GM21390 (cell line): Measurements from ENCODE around the gene NPHP1.
"Not testable (repeated sequence)": the region's sequence is repeated elsewhere in the genome, so short reads cannot be mapped to it uniquely, and the experiment has no call there.

ENCODE experiments used
- ATAC-seq: cut with Tn5 transposase; IDR thresholded peaks from one replicate; pipeline ENCODE4 v1.9.1; 2021; ENCODE audit not compliant: unreplicated experiment

Gene NPHP1

DNA sequence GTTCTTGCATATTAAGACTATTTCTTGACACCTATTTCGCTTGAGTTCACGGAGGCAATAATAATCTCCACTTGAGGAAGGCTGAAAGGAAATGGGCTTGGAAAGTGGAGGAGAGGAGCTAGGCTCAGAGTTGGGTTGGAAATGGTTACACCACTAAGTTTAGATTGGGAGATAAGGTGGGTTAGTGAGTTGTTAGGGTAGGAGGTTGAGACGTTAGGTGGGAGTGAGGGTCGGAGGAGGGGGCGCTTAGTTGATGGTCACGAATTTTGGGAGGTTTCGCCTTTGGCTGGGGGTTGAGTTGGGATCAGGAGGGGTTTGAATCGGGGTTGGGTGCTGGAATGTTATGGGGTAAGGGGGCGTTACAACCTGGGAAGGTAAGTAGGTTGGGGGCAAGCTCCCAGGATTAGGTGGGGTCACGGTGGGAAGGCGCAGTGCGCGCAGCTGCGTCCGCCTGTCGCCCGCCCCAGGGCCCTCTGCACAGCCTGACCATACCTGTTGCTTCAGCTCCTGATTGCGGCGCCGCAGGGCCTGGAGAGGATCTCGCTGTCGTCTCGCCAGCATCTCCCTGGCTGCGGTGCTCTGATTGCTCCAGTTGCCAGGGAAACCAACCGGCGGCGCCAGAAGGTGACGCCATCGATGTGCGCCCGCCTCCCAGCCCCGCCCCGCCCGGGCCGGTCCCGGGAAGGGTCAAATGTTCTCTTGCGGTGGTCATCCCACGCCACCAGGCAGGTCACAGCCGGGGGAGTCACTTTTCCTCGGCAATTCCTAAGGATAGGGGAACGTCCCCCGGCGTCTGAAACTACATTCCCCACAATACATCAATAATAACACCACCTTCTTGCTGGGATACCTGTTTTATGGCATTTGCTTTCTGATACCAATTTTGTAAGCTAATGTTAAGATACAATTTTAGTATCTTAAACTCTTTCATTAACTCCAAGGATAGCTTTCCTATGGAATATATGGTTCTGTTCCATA lies at the start of gene NPHP1:
TSS of gene NPHP1 (minus strand) at position 606 of the 978 bp plus-strand sequence. CDS start at position 561, 45 bp downstream.
- ATAC-seq: peak; percentile 95

- not testable (repeated sequence) for ATAC-seq
These were observed 43.4 kb upstream of the NPHP1 start for GRCh38 chr2:110248081-110248795.

DNA sequence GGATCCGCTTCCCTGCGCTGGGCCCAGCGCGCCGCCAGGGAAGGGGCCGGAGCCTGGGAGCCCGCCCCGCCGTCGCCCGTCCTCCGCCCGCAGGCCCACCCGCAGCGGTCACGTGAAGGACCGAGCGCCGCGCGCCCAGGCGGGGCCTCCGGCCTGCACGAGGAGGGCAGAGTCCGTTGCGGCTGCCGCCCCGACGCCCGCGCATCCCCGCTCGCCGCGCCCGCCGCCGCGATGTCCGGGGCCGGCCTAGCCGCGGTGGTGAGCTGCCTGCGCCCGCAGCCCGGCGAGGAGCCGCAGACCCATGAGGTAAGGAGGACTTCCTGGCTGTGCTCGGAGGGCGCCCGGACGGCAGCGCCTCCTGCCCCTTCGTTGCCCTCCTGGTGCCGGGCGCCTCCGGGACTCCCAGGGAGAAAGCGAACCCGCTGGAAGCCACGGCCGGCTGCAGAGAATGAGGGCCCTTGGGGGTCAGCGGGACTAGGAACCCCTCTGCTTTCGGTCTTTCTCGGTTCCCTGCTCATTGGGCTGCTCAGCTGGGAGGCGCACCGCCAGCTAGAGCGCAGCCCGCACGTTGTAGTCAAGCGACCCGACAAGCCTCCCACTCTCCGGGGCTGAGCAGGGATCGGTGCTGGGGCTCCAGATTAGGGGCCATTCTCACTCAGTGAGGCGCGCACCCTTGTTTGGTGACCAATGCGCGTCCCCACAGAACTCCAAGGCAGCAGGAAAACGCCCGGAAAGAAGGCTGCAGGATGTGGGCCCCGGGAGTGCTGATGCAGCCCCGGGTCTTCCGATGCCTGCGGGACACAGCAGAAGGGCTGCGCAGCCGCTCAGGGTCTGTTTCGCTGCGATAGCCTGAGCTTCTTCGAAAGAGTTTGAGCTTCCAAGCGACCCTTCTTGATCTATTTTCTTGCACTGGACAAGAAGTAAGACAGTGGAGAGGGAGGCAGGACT lies 40.9 kb upstream of the NPHP1 start:
- ATAC-seq: not testable (repeated sequence)

DNA sequence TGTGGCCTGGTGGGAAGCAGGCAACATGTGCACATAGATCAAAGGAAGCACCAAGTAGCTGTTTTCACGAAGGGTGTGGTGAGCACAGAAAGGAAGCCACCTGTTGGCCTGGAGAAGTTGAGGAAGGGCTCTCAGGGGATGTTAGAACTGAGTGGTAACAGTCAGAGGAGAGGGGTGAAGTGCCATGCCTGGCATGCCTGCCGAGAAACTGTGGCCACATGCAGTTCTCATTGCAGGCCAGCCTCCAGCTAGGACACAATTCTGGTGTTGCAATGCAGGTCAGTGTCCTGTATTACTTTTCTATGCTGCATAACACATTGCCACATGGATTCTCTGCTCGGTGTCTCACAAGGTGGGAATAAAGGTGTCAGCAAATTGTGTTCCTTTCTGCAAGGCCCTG lies 38.5 kb upstream of the NPHP1 start:
- not testable (repeated sequence) for ATAC-seq

GRCh38 chr2:110234514-110234913 lies 29.7 kb upstream of the NPHP1 start:
- ATAC-seq: not testable (repeated sequence)

DNA sequence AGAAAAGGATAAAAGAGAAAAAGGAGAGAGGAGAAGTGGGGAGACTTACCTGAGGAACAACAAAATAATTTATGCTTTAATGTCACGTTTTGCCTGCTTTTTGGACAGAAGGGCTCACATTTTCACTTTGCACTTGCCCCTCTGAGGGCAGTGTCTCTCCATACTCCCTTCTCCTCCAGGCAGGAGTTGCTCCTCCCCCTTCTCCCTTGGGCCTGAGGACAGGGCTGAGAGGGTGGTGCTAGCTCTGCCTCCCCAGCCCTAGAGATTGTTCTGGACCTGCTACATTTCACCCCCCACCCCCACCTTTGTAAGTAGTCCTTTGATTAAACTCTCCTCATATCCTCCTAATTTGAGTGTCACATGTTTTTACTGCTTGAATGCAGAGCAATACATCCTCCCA lies 25.1 kb upstream of the NPHP1 start:
- ATAC-seq: not testable (repeated sequence)

GRCh38 chr2:110222626-110223025 lies 17.8 kb upstream of the NPHP1 start:
- not testable (repeated sequence) for ATAC-seq

GRCh38 chr2:110221938-110222337 lies 17.1 kb upstream of the NPHP1 start:
- ATAC-seq: no peak

DNA sequence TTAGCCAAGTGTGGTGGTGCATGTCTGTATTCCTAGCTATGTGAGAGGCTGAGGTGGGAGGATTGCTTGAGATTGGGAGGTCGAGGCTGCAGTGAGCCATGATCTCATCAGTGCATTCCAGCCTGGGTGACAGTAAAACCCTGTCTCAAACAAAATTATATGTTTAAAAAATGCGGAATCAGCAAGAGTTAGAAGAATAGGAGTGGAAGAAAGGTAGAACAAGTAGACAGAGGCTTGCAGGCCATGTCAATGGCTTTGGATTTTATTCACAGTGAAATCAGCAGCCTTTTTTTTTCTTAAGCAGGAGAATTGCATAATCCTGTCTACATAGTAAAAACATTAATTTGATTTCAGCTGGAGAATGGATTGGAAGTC lies 15.4 kb upstream of the NPHP1 start:
- no peak for ATAC-seq

GRCh38 chr2:110219496-110220189 lies 14.8 kb upstream of the NPHP1 start:
- ATAC-seq: no peak

- not testable (repeated sequence) for ATAC-seq
These were observed 14.1 kb upstream of the NPHP1 start for GRCh38 chr2:110218889-110219288.

- ATAC-seq: no peak
These were observed 12.0 kb upstream of the NPHP1 start for GRCh38 chr2:110216803-110217202.

DNA sequence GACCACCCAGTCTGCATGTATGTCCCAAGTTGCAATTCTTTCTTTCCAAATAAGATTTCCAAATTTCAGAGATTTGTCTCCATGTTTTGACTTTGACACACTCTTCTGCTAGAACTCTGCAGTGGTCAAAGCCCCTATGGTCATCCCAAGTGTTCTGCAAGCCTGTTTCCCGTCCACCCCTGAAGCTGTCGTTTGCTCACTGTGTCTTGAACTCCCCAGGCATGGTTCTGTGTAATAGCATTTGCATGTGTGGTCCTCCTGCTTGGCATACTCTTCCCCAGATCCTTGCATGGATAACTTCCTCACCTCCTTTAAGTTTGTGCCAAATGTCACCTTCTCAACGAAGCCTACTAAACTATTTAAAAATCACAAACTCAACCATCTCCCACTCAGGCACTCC lies 11.4 kb upstream of the NPHP1 start:
- ATAC-seq: no peak

- ATAC-seq: no peak
These were observed 10.8 kb upstream of the NPHP1 start for GRCh38 chr2:110215566-110216158.

GRCh38 chr2:110215091-110215490 lies 10.3 kb upstream of the NPHP1 start:
- no peak for ATAC-seq

DNA sequence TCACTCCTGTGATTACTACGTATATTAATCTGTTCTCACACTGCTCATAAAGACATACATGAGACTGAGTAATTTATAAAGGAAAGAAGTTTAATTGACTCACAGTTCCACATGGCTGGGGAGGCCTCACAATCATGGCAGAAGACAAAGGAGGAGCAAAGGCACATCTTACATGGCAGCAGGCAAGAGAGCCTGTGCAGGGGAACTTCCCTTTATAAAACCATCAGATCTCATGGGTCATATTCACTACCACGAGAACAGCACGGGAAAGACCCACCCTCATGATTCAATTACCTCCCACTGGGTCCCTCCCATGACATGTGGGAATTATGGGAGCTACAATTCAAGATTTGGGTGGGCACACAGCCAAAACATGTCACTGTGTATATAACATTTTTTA lies 8.7 kb upstream of the NPHP1 start:
- not testable (repeated sequence) for ATAC-seq

DNA sequence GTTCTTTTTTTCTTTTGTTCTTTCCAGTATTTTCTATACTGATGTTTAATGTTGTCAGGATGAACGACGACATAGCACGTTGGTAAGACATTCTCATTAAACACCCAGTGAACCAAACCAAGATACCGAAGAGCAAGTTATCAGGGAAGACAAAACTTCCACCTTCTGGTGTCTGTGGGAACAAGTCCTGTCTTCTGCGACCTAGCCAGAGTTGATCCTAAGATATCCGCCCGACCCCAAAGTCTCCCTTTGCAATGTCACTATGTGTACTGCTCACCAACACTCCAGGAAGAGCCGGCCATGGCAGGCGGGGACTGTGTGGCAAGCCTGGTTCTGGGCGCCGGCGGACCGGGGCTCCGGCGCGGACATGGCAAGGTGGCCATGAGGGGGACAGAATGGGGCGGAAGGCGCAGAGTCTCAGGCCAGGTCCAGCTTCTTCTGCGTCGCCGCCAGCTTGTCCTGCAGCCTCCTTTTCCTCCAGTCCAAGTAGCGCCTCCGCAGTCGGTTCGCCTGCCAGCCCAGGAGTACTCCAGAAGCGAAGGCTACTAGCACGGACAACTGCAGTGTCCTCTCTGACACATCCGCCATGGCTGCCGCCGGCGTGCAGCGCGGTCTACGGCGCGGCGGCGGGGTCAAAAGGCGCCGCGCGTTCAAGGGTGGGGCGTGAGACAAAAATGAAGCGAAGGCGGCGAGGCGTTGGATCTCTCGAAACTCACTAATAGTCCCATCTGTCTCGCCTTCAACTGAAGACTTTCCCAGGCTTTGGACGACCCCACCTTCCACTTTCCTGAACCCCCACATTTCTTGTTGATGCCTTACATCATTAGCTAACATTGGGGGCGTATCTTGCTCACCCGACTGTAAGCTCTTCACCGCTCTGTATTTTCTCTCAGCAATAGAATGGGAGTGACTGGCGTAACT lies 7.4 kb upstream of the NPHP1 start, which contains the start of gene MTLN:
TSS of gene MTLN (minus strand) at position 610 of the 921 bp plus-strand sequence. CDS start at position 588, 22 bp downstream.
- ATAC-seq: peak; percentile 90

DNA sequence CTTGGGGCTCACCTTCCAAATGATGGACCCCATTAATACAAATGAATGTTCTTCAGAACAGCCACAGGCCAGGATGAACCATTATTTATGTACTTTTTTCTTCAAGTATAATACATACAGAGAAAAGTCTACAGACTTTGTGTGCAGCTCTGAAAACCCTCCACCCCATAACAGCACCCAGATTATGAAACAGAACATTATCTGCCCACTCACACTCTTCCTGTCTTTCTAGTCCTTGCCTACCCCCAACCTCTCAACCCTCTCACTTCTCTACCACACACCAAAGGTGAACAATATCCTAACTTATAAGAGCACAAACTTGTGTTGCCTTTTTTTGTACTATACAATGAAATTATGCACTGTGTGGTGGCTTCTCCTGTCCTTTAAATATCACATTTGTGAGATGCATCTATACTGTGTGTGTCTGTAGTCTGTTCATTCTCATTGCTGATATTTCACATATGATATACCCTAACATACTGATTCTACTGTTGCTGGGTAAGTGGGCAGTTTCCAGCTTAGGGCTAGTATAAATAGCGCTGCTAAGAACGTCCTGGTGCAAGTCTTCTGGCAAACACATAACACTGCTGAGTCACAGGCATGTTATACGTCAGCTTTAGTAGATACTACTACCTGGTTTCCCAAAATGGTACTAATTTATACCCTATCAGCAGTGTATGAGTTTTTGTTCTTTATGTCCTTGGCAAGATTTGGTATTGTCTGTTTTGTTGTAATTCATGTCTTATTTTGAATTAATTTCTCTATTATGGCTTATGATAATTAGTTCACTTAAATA lies 1.0 kb upstream of the NPHP1 start:
- ATAC-seq: no peak
